ENCODE data around the gene ZNF654.
"Not testable (repeated sequence)": the region's sequence is repeated elsewhere in the genome, so short reads cannot be mapped to it uniquely, and the experiment has no call there.

Gene ZNF654

DNA sequence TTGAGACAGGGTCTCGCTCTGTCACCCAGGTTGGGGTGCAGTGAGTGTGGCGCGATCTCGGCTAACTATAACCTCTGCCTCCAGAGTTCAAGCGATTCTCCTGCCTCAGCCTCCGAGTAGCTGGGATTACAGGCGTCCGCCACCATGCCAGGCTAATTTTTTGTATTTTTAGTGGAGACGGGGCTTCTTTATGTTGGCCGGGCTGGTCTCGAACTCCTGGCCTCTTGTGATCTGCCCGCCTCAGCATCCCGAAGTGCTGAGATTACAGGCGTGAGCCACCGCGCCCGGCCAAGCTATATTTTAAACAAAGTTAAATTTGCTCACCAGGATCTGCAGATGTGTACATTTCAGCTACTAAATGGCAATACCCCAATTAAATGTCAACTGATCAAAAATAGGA is 89.6 kb downstream of the ZNF654 start:
- no peak for DNase-seq

DNA sequence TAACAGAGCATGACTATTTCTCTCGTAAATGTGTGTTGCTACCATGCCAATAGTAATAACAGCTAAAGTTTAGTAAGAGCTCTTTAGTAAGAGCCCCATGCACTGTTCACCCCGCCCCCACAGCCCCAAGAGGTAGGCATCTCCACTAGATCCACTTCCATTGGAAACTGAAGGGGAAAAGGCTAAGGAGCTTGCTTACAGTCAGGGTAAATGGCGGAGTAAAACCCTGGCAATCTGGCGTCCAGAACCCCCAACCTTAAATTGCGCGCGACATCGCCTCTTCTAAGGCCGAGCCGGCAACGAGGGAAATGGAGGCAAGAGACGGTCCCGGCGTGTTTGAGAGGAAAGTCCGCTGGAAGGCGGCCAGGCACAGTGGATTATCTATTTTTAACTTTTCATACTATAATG is 90.0 kb downstream of the ZNF654 start:
- DNase-seq = no peak

DNA sequence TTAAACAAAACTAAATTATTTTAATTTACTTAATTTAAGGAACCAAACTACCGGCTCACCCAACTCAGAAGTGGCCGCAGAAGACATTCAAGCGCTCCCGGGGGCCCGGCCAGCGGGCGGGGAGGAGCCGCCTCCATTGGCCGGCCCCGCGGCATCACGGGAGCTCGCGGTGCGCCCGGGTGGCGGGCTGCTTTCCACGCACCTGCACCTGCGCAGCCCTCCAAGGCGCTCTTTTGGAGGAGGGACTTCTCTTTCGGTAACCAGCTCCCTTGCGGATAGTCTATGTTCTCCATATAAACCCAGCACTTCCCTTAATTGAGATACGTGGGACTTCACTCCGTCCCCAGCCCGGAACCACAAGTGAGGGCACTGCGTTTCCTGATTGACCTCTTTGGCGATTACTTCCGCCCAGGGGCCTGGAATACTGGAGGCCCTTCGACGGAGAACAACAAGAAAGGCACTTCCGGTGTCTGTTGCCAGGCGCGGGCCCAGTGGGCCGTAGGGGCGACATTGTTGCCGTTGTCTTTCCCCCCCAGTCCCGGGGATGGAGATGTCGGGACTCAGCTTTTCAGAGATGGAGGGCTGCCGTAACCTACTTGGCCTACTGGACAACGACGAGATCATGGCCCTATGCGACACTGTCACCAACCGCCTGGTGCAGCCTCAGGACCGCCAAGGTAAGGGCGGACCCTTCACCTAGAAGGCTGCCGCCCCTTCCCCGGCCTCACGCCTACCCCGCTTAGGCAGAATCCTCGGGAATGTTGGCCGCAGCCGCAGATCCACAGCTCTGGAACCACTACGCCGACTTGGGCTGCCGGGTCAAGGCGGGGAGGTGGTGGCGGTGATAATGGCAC is 90.7 kb downstream of the ZNF654 start, which contains the start of gene C3orf38:
TSS of gene C3orf38 (plus strand) at position 451 of the 854 bp plus-strand sequence. CDS start at position 545, 94 bp downstream.
- peak; percentile 51 for DNase-seq

DNA sequence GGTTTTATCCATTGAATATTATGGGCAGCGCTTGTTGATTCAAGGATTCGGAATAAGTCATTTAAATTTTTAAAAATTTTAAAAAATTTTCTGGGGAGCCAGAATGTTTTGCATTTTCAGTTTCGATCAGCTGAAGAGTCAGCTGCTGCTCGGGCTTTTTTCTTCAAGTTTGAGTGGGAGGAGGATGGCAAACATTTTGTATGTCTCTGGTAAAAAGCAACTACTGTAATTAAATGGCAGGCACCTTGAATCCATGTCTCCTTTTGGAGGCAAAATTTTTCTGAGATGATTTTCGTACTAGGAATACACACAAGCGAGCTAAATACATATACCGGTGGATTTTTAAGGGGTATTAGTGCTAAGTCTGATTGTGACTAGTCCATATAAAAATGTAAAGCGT is 91.3 kb downstream of the ZNF654 start:
- DNase-seq = no peak

DNA sequence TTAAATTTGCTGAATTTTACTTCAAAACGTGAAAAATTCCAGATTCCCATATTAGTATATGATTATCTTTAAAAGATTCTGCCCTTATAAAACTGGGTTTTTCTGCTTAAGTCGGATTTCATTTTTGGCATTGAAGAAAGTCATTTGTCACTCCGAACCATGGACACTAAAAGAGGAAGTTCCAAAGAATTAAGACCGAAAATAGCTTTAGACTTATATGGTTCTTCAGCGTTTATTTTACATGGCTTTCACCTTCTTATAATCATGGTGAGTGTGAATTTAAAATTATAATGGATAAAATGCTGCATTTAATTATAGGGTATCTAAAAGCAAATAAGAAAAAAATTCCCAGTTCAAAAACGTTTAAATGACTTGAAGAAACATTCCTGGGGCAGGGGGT is 91.8 kb downstream of the ZNF654 start:
- no peak for DNase-seq

DNA sequence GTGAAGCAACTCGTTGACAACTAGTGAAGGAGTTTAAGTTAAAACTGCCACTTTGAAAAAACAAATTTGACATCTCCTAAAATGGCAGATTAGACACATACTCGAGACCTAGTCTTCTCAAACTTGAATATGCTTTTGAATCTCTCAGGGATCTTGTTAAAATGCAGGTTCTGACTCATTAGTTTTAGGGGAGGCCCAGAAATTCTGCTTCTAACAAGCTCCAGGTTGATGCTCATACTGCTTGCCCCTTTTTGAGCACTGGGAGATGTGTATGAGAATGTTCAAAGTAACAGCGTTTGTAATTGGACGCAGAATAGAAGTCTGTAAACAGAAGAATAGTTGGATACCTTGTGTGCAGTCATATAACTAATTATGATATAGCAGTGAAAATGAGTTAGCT is 92.3 kb downstream of the ZNF654 start:
- DNase-seq = no peak

DNA sequence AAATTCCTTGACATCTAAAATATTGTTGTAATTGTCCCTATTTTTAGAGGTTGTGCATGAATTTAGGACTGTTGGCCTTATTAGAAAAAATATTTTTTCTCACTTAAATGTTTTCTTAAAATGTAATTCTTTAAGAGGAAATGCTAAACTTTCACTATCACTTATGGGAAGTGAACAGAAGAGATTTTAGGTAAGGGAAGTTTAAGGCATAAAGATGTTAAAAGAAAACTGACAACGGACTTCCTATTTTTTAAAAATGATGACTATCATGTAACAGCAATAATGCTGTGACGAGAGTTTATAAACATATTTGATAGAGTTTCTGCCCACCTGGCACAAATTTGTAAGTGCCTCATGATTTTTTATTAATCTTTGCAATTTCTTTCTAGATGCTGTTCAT is 93.8 kb downstream of the ZNF654 start:
- DNase-seq = no peak

DNA sequence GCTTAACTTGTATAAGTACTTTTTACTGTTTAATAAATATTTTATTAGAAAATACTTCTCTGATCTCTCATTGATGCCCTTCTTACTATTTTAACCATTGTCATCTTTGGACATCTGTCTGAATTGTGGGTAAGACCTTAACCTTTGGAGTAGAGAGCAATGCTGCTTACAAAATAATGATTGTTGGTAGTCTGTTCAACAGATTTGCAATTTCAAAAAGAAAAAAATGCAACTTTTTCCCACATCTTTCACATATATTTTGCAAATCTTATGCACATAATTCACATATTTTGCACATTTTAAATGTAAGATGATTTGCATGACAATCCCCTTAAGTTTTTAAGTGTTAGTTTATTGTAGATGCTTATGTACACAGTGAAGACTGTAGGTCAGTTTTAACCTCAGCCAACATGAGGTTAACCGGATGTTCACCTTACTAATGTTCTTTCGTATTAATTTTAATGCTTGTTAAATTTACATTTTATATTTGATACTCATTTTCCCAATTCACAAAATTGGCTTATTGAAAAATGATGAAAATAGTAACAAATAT is 107.4 kb downstream of the ZNF654 start:
- DNase-seq = no peak

DNA sequence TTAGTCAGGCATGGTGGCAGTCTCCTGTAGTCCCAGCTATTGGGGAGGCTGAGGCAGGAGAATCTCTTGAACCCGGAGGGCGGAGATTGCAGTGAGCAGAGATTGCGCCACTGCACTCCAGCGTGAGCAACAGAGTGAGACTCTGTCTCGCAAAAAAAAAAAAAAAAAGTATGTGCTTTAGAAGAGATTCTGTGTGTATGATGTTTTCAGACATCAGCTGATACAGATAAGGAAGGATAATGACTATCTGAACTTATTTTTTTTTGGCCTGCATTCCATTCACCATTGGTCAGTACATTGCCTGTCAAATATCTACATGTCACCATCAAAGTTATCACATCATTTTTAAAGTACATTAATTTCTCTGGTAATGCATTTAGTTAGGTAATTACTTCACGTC is 108.1 kb downstream of the ZNF654 start:
- no peak for DNase-seq

DNA sequence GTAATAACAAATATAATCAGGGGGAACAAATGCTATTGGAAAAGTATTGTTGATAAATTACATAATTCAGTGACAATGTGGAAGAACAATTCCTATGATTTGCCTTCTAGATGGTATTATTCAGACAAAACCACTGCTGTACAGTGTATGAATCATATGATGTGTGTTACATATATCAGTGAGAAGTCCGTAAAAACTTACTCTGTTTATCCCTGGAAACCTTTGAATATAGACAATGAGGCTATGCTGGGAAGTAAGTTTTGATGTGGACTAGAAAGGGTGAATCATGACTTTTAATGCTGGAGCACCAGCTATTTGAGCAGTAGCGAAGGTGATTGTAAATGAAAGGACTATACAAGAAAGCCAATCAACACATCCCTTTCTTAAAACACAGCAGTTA is 108.6 kb downstream of the ZNF654 start:
- DNase-seq = no peak

DNA sequence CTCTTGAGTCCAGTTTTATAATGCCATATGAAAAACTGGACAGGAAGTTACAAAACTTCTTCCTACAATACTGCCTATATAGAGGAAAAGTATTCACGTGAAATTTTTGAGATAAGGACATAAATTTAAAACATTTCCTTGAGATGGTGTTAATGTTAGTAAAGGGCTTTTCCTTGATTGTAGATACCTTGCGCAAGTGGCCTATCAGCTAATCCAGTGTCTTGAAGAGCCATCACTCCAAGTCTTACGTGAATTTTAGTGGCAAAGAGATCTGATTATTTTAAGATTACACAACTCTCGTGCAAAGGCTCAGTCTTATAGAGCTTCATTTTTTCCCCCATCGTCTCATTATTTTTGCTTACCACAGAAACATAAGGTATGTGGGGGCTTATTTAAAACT is 109.1 kb downstream of the ZNF654 start:
- no peak for DNase-seq

DNA sequence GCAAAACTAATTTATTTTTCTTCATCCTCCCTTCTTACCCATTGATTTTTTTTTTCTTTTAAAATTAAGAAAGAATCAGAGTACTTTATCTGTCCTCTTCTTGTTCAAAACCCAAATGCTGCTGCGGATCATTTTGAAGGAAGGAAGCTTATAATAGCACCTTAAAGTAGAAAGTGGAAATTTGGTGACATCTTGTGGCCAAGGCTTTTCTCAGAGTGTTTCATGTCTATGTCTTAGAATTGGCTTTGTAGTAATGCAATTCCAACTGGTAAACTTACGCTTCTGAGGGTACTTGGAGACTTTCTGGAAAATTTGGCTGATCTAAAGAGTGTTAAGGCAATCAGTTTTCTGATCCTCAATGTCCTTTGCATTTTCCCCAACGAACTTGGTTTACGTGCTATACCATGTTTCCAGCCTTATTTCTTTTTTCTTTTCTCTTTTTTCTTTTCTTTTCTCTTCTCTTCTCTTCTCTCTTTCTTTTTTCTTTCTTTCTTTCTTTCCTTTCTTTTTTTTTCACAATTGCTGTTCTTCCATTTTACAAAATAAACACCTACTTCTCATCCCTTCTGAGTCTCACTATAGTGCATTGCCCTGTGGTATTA is 121.4 kb downstream of the ZNF654 start:
- no peak for DNase-seq

DNA sequence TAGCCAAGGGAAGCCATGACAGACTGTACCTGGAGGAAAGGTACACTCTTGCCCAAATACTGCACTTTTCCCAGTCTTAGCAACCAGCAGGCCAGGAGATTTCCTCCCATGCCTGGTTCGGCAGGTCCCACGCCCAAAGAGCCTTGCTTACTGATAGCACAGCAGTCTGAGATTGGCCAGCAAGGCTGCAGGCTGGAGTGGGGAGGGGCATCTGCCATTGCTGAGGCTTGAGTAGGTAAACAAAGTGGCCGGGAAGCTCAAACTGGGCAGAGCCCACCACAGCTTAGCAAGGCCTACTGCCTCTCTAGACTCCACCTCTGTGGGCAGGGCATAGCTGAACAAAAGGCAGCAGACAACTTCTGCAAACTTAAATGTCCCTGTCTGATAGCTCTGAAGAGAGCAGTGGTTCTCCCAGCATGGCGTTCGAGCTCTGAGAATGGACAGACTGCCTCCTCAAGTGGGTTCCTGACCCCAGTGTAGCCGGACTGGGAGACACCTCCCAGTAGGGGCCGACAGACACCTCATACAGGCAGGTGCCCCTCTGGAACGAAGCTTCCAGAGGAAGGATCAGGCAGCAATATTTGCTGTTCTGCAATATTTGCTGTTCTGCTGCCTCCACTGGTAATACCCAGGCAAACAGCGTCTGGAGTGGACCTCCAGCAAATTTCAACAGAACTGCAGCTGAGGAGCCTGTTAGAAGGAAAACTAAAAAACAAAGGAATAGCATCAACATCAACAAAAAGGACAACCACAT is 123.3 kb downstream of the ZNF654 start:
- DNase-seq = not testable (repeated sequence)

DNA sequence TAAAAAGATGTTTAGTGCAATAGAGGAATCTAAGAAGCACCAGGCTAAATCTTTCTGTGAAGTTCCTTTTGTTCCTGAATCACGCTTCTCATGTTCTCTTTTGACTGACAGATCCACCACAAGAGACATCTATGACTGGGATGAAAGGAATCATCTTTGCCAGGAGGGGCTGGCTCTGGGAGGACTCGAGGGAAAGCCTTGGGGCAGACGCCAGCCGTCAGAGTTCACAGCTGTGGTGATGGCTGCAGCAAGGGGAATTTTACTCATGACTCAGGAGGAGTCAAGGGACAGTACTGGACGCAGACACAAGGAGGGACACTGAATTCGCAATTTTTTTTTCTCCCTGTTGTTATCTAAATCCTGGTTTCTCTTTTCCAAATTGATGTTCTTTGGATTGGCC is 129.4 kb downstream of the ZNF654 start:
- DNase-seq = no peak

DNA sequence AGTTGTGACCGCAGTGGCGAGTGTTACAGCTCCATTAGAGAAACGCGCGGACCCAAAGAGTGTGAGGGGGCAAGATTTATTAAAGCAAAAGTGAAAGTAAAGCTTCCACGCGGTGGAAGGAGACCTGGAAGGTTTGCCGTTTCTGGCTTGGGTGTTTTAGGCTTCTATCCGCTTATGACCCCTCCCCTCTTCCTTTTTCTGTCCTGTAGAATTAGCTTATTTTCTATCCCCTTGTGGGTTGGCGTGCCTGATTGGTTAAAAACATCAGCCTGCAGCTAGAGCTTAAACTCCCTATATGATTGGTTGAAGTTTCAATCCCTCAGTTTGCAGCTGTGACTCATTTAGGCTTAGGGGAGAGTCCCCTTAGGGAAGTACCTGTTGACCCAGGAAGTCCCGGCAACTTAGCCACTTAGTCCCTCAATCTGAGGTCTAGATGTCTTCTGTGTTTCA is 130.3 kb downstream of the ZNF654 start:
- DNase-seq = no peak

DNA sequence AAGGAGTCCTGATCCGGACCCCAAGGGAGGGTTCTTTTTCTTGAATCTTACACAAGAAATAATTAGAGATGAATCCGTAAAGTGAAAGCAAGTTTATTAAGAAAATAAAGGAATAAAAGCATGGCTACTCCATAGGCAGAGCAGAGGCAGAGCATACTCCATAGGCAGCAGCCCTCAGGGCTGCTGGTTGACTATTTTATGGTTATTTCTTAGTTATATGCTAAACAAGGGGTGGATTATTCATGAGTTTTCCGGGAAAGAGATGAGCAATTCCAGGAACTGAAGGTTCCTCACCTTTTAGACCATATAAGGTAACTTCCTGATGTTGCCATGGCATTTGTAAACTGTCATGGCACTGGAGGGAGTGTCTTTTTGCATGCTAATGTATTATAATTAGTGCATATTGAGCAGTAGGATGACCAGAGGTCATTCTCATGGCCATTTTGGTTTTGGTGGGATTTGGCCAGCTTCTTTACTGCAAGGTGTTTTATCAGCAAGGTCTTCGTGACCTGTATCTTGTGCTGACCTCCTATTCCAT is 132.9 kb downstream of the ZNF654 start:
- DNase-seq = no peak

DNA sequence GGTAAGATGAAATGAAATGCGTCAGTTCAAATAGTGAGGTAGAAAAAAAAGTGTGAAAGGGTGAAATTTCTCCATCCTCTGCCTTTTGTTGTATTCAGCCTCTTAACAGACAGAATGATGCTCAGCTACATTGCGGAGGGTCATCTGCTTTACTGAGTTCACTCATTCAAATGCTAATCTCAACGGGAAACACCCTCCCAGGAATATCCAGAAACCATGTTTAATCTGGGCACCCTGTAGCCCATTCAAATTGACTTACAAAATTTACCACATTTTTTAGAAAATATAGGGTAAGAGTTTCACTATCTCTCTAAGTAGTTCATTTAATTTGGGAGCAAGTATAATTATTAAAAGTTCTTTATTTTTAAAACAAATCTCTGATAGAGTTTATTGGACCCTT is 133.6 kb downstream of the ZNF654 start:
- no peak for DNase-seq

All from NCI-H1694 (cell line).